Osteocyte (in vitro differentiated cells): ENCODE data around the gene CDC42BPG. TPM values are rescaled to one million over a fixed set of nuclear protein-coding genes. Genes with fewer than 3 reads are reported as not detected.
"Not testable (repeated sequence)": the region's sequence is repeated elsewhere in the genome, so short reads cannot be mapped to it uniquely, and the experiment has no call there.

Source experiments
- DNase-seq: peaks from one replicate; pipeline ENCODE4 v3.0.0; 2021; ENCODE audit warnings: mixed read lengths; ENCODE audit not compliant: unreplicated experiment; ENCODE audit errors: extremely low spot score
- H3K27ac Mint-ChIP-seq: one replicate; pipeline ENCODE4 v1.8.0; 2021; ENCODE audit warnings: mild to moderate bottlenecking, mixed read lengths; ENCODE audit not compliant: unreplicated experiment
- H3K27me3 Mint-ChIP-seq: one replicate; pipeline ENCODE4 v1.8.0; 2021; ENCODE audit warnings: mixed read lengths; ENCODE audit not compliant: unreplicated experiment
- H3K36me3 Mint-ChIP-seq: one replicate; pipeline ENCODE4 v1.8.0; 2021; ENCODE audit warnings: mixed read lengths; ENCODE audit not compliant: unreplicated experiment
- H3K4me1 Mint-ChIP-seq: one replicate; pipeline ENCODE4 v1.8.0; 2021; ENCODE audit warnings: mixed read lengths; ENCODE audit not compliant: unreplicated experiment
- H3K4me3 Mint-ChIP-seq: one replicate; pipeline ENCODE4 v1.8.0; 2021; ENCODE audit warnings: mild to moderate bottlenecking, moderate library complexity, mixed read lengths; ENCODE audit not compliant: unreplicated experiment
- H3K9me3 Mint-ChIP-seq: one replicate; pipeline ENCODE4 v1.8.0; 2021; ENCODE audit warnings: mixed read lengths; ENCODE audit not compliant: unreplicated experiment
- CTCF ChIP-seq: fragments of 200-600 bp; sonication (generic); IDR thresholded peaks from 2 replicates; pipeline ENCODE4 v1.5.0; 2021; ENCODE audit warnings: antibody characterized with exemption, mild to moderate bottlenecking, moderate library complexity
- total RNA-seq: library from RNA; stranded (reverse); gene quantifications from 2 replicates; pipeline ENCODE4 v1.2.1, GENCODE V29; 2021

The CDC42BPG gene
- total RNA-seq, 1 donor from 2014 or later = 1.7 TPM

GRCh38 chr11:64846998-64847666 lies 2.7 kb upstream of the CDC42BPG start:
- peaks cover 35% of the 10 kb centered on the region for H3K4me1 Mint-ChIP-seq
- H3K27ac Mint-ChIP-seq = no peak overlapping the region
- no peak overlapping the region for H3K4me3 Mint-ChIP-seq
- no peaks in the 10 kb centered on the region for H3K36me3 Mint-ChIP-seq
- H3K9me3 Mint-ChIP-seq = no peaks in the 10 kb centered on the region
- TF ChIP-seq CTCF = peak; percentile 98
- peak; percentile 96 for DNase-seq
- no peaks in the 10 kb centered on the region for H3K27me3 Mint-ChIP-seq

DNA sequence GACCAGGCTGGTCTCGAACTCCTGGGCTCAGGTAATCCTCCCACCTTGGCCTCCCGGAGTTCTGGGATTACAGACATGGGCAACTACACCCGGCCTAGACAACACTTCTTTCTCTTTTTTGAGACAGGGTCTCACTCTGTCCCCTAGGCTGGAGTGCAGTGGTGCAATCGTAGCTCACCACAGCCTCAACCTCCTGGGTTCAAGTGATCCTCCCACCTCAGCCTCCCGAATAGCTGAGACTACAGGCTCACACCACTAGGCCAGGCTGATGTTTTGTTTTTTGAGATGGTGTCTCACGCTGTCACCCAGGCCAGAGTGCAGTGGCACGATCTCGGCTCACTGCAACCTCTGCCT lies 1.3 kb upstream of the CDC42BPG start:
- H3K27me3 Mint-ChIP-seq, H3K36me3 Mint-ChIP-seq, H3K9me3 Mint-ChIP-seq, H3K27ac Mint-ChIP-seq, H3K4me3 Mint-ChIP-seq, DNase-seq: not testable (repeated sequence)
- peaks cover 28% of the 10 kb centered on the region for H3K4me1 Mint-ChIP-seq

DNA sequence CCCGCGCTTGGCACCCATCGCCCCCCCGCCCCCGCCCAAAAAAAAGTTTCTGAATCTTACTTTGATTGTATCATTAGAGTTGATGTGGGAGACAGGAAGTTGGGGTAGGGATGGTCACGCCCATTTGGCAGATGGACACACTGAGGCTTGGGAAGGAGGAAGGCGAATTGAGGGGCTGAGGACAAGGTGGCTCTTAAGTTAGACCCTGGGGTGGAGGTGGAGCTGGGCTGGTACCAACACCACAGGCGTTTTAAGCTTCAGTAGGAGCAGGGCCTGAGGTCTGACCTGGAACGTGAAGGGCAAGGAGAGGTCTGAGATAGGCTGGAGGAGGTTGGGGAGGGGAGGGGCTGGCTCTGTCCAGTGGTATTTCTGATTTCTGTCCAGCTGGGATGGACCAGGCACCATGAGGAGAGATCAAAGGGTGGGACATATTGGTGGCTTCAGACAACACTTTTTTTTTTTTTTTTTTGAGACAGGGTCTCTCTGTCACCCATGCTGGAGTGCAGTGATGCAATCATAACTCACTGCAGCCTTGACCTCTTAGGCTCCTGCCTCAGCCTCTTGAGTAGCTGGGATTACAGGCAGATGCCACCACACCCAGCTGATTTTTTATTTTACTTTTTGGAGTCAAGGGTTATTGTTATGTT lies 799 bp upstream of the CDC42BPG start:
- TF ChIP-seq CTCF = no peak
- Mint-ChIP-seq H3K36me3 (no peaks in the 10 kb centered on the region), H3K27me3 (no peaks in the 10 kb centered on the region), H3K4me1 (peaks cover 25% of the 10 kb centered on the region), H3K27ac (no peak overlapping the region), H3K4me3 (peak overlapping the region; percentile 29), H3K9me3 (no peaks in the 10 kb centered on the region)
- no peak for DNase-seq

GRCh38 chr11:64843686-64844329 lies 645 bp downstream of the CDC42BPG start:
- TF ChIP-seq CTCF = no peak
- peak overlapping the region; percentile 64 for H3K4me3 Mint-ChIP-seq
- no peak for DNase-seq
- no peaks in the 10 kb centered on the region for H3K27me3 Mint-ChIP-seq
- no peaks in the 10 kb centered on the region for H3K36me3 Mint-ChIP-seq
- H3K9me3 Mint-ChIP-seq = no peaks in the 10 kb centered on the region
- peaks cover 19% of the 10 kb centered on the region for H3K4me1 Mint-ChIP-seq
- H3K27ac Mint-ChIP-seq = no peak overlapping the region

DNA sequence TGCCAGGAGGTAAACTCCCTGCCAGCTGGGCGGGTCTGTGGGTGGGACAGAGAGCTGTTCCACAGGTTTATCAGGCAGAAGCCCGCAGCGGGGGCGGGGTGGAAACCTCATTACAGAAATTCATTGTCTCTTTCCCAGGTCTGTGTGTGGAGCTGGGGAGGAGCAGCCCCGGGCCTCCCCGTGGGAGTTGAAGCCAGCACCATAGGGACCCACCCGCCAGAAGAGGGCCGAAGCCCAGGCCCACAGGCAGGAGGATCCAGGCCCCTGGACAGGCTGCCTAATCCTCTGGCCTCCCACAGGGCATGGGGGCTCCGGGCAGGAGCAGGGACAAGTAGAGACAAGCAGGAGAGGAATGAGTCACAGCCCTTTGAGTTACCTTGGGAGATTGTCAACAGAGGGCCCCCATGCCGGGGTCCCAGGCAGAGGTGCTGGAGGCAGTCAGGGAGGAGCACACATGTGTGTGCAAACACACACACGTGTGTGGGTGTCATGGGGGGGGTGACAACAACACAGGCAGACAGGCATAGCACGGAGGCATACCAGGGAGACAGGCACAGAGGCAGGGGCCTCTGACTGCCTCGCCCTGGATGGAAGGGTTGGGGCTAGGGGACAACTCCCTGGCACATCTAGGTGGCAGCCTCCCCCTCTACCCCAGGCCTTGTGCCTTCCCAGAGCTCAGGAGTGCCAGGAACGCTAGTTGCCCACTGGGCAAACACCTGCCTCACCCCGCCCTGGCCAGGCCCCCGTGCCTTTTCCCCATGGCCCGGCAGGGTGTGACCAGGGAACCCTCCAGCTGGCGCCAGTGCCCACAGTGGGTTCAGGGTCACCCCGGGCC lies 1.4 kb downstream of the CDC42BPG start:
- Mint-ChIP-seq H3K36me3 (no peaks in the 10 kb centered on the region), H3K27ac (no peak overlapping the region), H3K4me3 (no peak overlapping the region), H3K27me3 (no peaks in the 10 kb centered on the region), H3K9me3 (no peaks in the 10 kb centered on the region), H3K4me1 (peaks cover 16% of the 10 kb centered on the region)
- no peak for DNase-seq
- no peak for TF ChIP-seq CTCF
